Measurements from ENCODE around the gene CTDP1. TPM values are rescaled to one million over a fixed set of nuclear protein-coding genes. Genes with fewer than 3 reads are reported as not detected.

The CTDP1 gene
- total RNA-seq, 1 experiment from 2014 or later, result 33.7 TPM

DNA sequence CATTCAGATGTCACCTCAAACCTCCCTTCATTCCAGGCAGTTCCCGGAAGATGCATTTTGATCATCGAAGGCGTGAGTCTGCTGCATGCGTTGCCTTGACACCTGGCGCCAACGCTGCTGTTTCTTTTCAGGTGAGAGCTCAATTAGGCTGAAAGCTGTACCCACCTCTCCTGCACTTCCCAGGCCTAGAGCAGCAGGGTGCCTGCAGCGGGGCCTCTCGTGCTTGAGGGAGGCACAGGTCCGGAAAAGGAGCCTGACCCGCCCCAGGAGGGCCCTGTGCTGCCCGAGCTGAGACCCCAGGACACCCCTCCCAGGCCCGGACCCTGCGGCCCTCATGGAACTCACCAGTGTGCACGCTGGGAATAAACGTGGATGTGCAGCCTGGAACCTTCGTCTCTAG, 86.7 kb downstream of the CTDP1 start:
- H2AFZ ChIP-seq (ENCODE audit: low read length), result no peak overlapping the region
- Mint-ChIP-seq H3K4me3 (no peak overlapping the region), H3K4me1 (no peaks in the 10 kb centered on the region), H3K36me3 (ENCODE audit: insufficient read depth in 1 of 3, low read depth in 3 of 3) (peaks cover 0 to 2% (median 2%) of the 10 kb centered on the region in 3 experiments; a peak in 2 of 7 replicates), H3K27me3 (ENCODE audit: low read depth) (peaks cover 37% of the 10 kb centered on the region), H3K9me3 (peaks cover 26 to 39% of the 10 kb centered on the region in 2 experiments), H3K27ac (no peak overlapping the region)
- no peak overlapping the region for H4K91ac ChIP-seq (ENCODE audit: insufficient read length, low read depth, low read length)
- no peaks in the 10 kb centered on the region for H3K4me1 ChIP-seq (ENCODE audit: insufficient read depth, low read length)
- no peak overlapping the region for H3K14ac ChIP-seq (ENCODE audit: insufficient read depth, low read length)
- no peak overlapping the region for H3K27ac ChIP-seq (ENCODE audit: insufficient read length, low read depth, low read length)
- H3K9ac ChIP-seq (ENCODE audit: extremely low read depth, insufficient read length, low read length), result no peak overlapping the region
- no peak overlapping the region for H2BK12ac ChIP-seq (ENCODE audit: insufficient read length, low read depth, low read length)
- H3K79me1 ChIP-seq (ENCODE audit: insufficient read depth, low read depth, low read length, poor library complexity, severe bottlenecking), result no peaks in the 10 kb centered on the region
- no peak overlapping the region for H3K4ac ChIP-seq (ENCODE audit: low read depth, low read length)
- H2BK5ac ChIP-seq (ENCODE audit: insufficient read length, low read length), result no peak overlapping the region
- no peaks in the 10 kb centered on the region for H3K27me3 ChIP-seq (ENCODE audit: insufficient read depth, low read length)
- H4K20me1 ChIP-seq (ENCODE audit: control insufficient read depth, insufficient read depth, insufficient read length), result no peaks in the 10 kb centered on the region
- no peak overlapping the region for H3K23ac ChIP-seq (ENCODE audit: insufficient read length, low read depth, low read length)
- TF ChIP-seq, protein P1, sequence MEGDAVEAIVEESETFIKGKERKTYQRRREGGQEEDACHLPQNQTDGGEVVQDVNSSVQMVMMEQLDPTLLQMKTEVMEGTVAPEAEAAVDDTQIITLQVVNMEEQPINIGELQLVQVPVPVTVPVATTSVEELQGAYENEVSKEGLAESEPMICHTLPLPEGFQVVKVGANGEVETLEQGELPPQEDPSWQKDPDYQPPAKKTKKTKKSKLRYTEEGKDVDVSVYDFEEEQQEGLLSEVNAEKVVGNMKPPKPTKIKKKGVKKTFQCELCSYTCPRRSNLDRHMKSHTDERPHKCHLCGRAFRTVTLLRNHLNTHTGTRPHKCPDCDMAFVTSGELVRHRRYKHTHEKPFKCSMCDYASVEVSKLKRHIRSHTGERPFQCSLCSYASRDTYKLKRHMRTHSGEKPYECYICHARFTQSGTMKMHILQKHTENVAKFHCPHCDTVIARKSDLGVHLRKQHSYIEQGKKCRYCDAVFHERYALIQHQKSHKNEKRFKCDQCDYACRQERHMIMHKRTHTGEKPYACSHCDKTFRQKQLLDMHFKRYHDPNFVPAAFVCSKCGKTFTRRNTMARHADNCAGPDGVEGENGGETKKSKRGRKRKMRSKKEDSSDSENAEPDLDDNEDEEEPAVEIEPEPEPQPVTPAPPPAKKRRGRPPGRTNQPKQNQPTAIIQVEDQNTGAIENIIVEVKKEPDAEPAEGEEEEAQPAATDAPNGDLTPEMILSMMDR (conservative IDR thresholded peaks at IDR 0.05), result no peak
- no peak overlapping the region for H4K8ac ChIP-seq (replicated peaks; ENCODE audit: insufficient read length, low read depth, low read length)
- no peak overlapping the region for H2BK20ac ChIP-seq (ENCODE audit: low read depth, low read length, poor library complexity, severe bottlenecking)
- H3K23me2 ChIP-seq (ENCODE audit: insufficient read length, low read depth, low read length, poor library complexity, severe bottlenecking), result no peaks in the 10 kb centered on the region
- H2AK5ac ChIP-seq (ENCODE audit: insufficient read length, low read length), result no peak overlapping the region
- no peak overlapping the region for H3K18ac ChIP-seq (ENCODE audit: insufficient read length, low read depth, low read length)
- H3K56ac ChIP-seq (ENCODE audit: insufficient read length, low read depth, low read length), result no peak overlapping the region
- H4K5ac ChIP-seq (ENCODE audit: insufficient read length, low read depth, low read length), result no peak overlapping the region
- WGBS (ENCODE audit: extremely low coverage, insufficient read length, low lambda C conversion rate), result no CpG with 5 or more reads among the region's 16 CpGs
- no peak overlapping the region for H2BK120ac ChIP-seq (ENCODE audit: low read depth, low read length, poor library complexity, severe bottlenecking)
- no peak overlapping the region for H2BK15ac ChIP-seq (ENCODE audit: low read depth, low read length)
- no peaks in the 10 kb centered on the region for H3K9me3 ChIP-seq (ENCODE audit: control insufficient read depth, low read depth, low read length)
- no peaks in the 10 kb centered on the region for H3K79me2 ChIP-seq (ENCODE audit: insufficient read depth, low read length)
- no peak for DNase-seq
- H3T11ph ChIP-seq (ENCODE audit: low read length), result no peak overlapping the region
- no peak overlapping the region for H3K4me2 ChIP-seq (ENCODE audit: insufficient read depth, insufficient read length, low read length)

All from H9 (cell line).